A549 (cell line): ENCODE results near the gene PLOD2. TPM values are rescaled to one million over a fixed set of nuclear protein-coding genes. Genes with fewer than 3 reads are reported as not detected.

Experiments used
- ATAC-seq, 2 experiments: fragments of 200-7000 bp in 1 of 2; fragments of >200 bp in 1 of 2; cut with Nextera tagmentation in 1 of 2; cut with Tn5 transposase in 1 of 2; 3 replicates each; pipeline versions ENCODE4 v1.8.0 to v1.9.1; 2018 to 2020; ENCODE audit warnings: mild to moderate bottlenecking in 1 of 2, moderate library complexity in 1 of 2
- CTCF ChIA-PET: fragments of 300-600 bp; sonication (Branson Sonifier 250); formaldehyde crosslinking; extraction: SDS; loops from one replicate; lab custom pipeline; 2021; ENCODE audit warnings: antibody characterized with exemption, inconsistent platforms; lab: Yijun Ruan, JAX
- POLR2A ChIA-PET: fragments of 350-600 bp; formaldehyde crosslinking; extraction: SDS; loops from one replicate; lab custom pipeline; 2021; ENCODE audit warnings: antibody characterized with exemption, inconsistent platforms; lab: Yijun Ruan, JAX
- DNase-seq, 2 experiments: peaks; one replicate each; pipeline versions ENCODE4 v3.0.0 to v3.0.0-alpha.2; 2011 to 2016; ENCODE audit warnings: low read depth in 1 of 2, low spot score in 1 of 2
- FAIRE-seq: peaks from 2 replicates; lab custom pipeline; 2011; peaks lifted over from hg19 to GRCh38; lab: Jason Lieb, UNC
- H3K27ac ChIP-seq, 2 experiments: fragments of >200 bp; sonication (Bioruptor Twin); formaldehyde crosslinking; 3 replicates each; pipeline ENCODE4 v1.5.1; 2016 to 2017
- H3K4me1 ChIP-seq: fragments of >200 bp; sonication (Bioruptor Twin); formaldehyde crosslinking; 3 replicates; pipeline ENCODE4 v1.6.1; 2016
- H3K4me2 ChIP-seq: fragments of >200 bp; sonication (Bioruptor Twin); formaldehyde crosslinking; 3 replicates; pipeline ENCODE4 v1.6.1; 2016
- H3K4me3 ChIP-seq: fragments of >200 bp; sonication (Bioruptor Twin); formaldehyde crosslinking; 3 replicates; pipeline ENCODE4 v1.5.1; 2016
- H3K9me3 ChIP-seq: fragments of >200 bp; sonication (Bioruptor Twin); formaldehyde crosslinking; 3 replicates; pipeline ENCODE4 v1.6.1; 2016
- BCL3 ChIP-seq: fragments of >200 bp; sonication (Bioruptor Twin); formaldehyde crosslinking; IDR thresholded peaks from 3 replicates; pipeline ENCODE4 v1.6.1; 2016
- CEBPB ChIP-seq, 2 experiments: fragments of >200 bp in 1 of 2; sonication (Bioruptor Twin) in 1 of 2; formaldehyde crosslinking in 1 of 2; IDR thresholded peaks; 2 replicates each; pipeline ENCODE4 v1.6.1; 2012 to 2016
- ELK1 ChIP-seq: fragments of 150-350 bp; IDR thresholded peaks from 2 replicates; pipeline ENCODE4 v1.6.1; 2014; ENCODE audit warnings: low read depth, mild to moderate bottlenecking, low read length
- EP300 ChIP-seq, 2 experiments: fragments of >200 bp; sonication (Bioruptor Twin); formaldehyde crosslinking; IDR thresholded peaks; 2 replicates in 1 of 2; 3 replicates in 1 of 2; pipeline ENCODE4 v1.6.1; 2016 to 2017
- ESRRA ChIP-seq: fragments of 150-350 bp; IDR thresholded peaks from 2 replicates; pipeline ENCODE4 v1.6.1; 2014; ENCODE audit warnings: mild to moderate bottlenecking, low read length, borderline replicate concordance
- FOSL2 ChIP-seq, 2 experiments: fragments of 450-650 bp in 1 of 2; fragments of >200 bp in 1 of 2; sonication (Bioruptor Twin) in 1 of 2; formaldehyde crosslinking; IDR thresholded peaks; 2 replicates each; pipeline versions ENCODE4 v1.5.0 to v1.6.1; 2016 to 2020; ENCODE audit warnings: mild to moderate bottlenecking in 1 of 2, moderate library complexity in 1 of 2
- GATA3 ChIP-seq: IDR thresholded peaks from 2 replicates; pipeline ENCODE4 v1.6.1; 2012; ENCODE audit warnings: borderline replicate concordance
- HDAC2 ChIP-seq: fragments of 200-600 bp; sonication (generic); IDR thresholded peaks from 2 replicates; pipeline ENCODE4 v1.6.1; 2016
- HES2 ChIP-seq: fragments of >200 bp; sonication (Bioruptor Twin); formaldehyde crosslinking; IDR thresholded peaks from 2 replicates; pipeline ENCODE4 v1.6.1; 2016
- HEYL ChIP-seq: fragments of 250-450 bp; sonication (Bioruptor Pico); IDR thresholded peaks from 2 replicates; pipeline ENCODE4 v1.8.0; 2021; ENCODE audit warnings: mild to moderate bottlenecking, moderate library complexity
- JUN ChIP-seq, 2 experiments: fragments of >200 bp; sonication (Bioruptor Twin); formaldehyde crosslinking; IDR thresholded peaks; 2 replicates in 1 of 2; 3 replicates in 1 of 2; pipeline ENCODE4 v1.6.1; 2016 to 2017
- JUNB ChIP-seq: fragments of >200 bp; sonication (Bioruptor Twin); formaldehyde crosslinking; IDR thresholded peaks from 2 replicates; pipeline ENCODE4 v1.6.1; 2016
- PBX3 ChIP-seq: IDR thresholded peaks from 2 replicates; pipeline ENCODE4 v1.6.1; 2012
- POLR2A ChIP-seq: IDR thresholded peaks from 2 replicates; pipeline ENCODE4 v1.6.1; 2012; ENCODE audit warnings: mild to moderate bottlenecking, low read length
- POLR2AphosphoS2 ChIP-seq: conservative IDR thresholded peaks from 2 replicates; pipeline ENCODE4 v1.6.1; 2012; ENCODE audit warnings: low read length, improper control_type of control experiment, inconsistent platforms
- RAD21 ChIP-seq, 2 experiments: fragments of >200 bp in 1 of 2; sonication (Bioruptor Twin) in 1 of 2; formaldehyde crosslinking in 1 of 2; IDR thresholded peaks in 1 of 2; conservative IDR thresholded peaks in 1 of 2; 2 replicates in 1 of 2; 3 replicates in 1 of 2; pipeline ENCODE4 v1.6.1; 2012 to 2018; ENCODE audit warnings: inconsistent platforms in 1 of 2
- SMC3 ChIP-seq: fragments of >200 bp; sonication (Bioruptor Twin); formaldehyde crosslinking; IDR thresholded peaks from 3 replicates; pipeline ENCODE4 v1.6.1; 2018; ENCODE audit warnings: inconsistent platforms
- ZFP36 ChIP-seq: fragments of 450-650 bp; IDR thresholded peaks from 2 replicates; pipeline ENCODE4 v1.6.1; 2014; ENCODE audit warnings: borderline replicate concordance; ENCODE audit not compliant: partially characterized antibody
- WGBS: methylation state at CpG from one replicate; pipeline ENCODE4 v1.1.6; 2017; ENCODE audit errors: missing lambda C conversion rate; 5-methylcytosine and 5-hydroxymethylcytosine counted together
- polyA plus RNA-seq, 4 experiments: library from polyadenylated mRNA; depleted of rRNA in 3 of 4; stranded (reverse); fragments of >200 nt; fragmentation: RNase III in 1 of 4; extraction: RNeasy Plus Mini Kit Qiagen cat#74134 plus additional on column Dnase treatment in 1 of 4; gene quantifications; 2 replicates in 3 of 4; 3 replicates in 1 of 4; pipeline ENCODE4 v1.2.3, GENCODE V29; 2011 to 2017

PLOD2 gene
- polyA plus RNA-seq, 2 of the 4 experiments (the other 2 are of a cell fraction), result 159 to 174 TPM

GRCh38 chr3:146125951-146126350 lies 35.0 kb downstream of the PLOD2 start:
- POLR2A ChIA-PET, result interaction anchor here (0.7 to 2.5 kb wide), 3 partner anchors 35 to 41 kb away, joined by 3 to 16 read pairs (median 3); partner anchors contain the start of gene PLOD2
- H3K4me2 ChIP-seq, result peak overlapping the region; percentile 54
- peak; percentile 63 for FAIRE-seq

GRCh38 chr3:146124126-146124801 lies 36.7 kb downstream of the PLOD2 start:
- H3K4me1 ChIP-seq, result peaks cover 67% of the 10 kb centered on the region
- H3K4me3 ChIP-seq, result no peak overlapping the region
- peak; percentile 80 for FAIRE-seq
- peak overlapping the region in 1 of 2 experiments; percentile 75; a peak in 2 of 6 replicates for H3K27ac ChIP-seq
- H3K9me3 ChIP-seq, result peaks cover 6% of the 10 kb centered on the region; the same call in 1 of the 3 replicates
- WGBS, result 45% methylated on average over 6 of the region's 6 CpGs
- no peak for DNase-seq
- CTCF ChIA-PET, result no interaction called here
- TF ChIP-seq ESRRA (no peak), FOSL2 (IDR thresholded peaks at IDR 0.05) (no peak), FOSL2 (CRISPR knock-in tag; IDR thresholded peaks at IDR 0.05) (peak; percentile 31), POLR2AphosphoS2 (no peak), JUNB (peak; percentile 45; the same call in 1 of the 2 replicates), HEYL (CRISPR knock-in tag) (no peak), RAD21 (conservative IDR thresholded peaks at IDR 0.05 in 1 of 2, IDR thresholded peaks at IDR 0.05 in 1 of 2) (no peak)
- POLR2A ChIA-PET, result interaction anchor here (2.5 kb wide), 1 partner anchor 36 kb away, joined by 16 read pairs; the partner anchor contains the start of gene PLOD2
- peak overlapping the region; percentile 54 for H3K4me2 ChIP-seq
- ATAC-seq, result no peak

More at GRCh38 chr3:146125951-146126350, 35.0 kb downstream of the PLOD2 start:
- DNase-seq, result peak; percentile 43 to 75
- Histone ChIP-seq H3K4me1 (peaks cover 78% of the 10 kb centered on the region), H3K4me3 (peak overlapping the region; percentile 11; the same call in 1 of the 3 replicates), H3K9me3 (peaks cover 6% of the 10 kb centered on the region; the same call in 1 of the 3 replicates), H3K27ac (peak overlapping the region; percentile 23 to 75; a peak in 4 of 6 replicates)
- CTCF ChIA-PET, result interaction anchor here (1.2 kb wide), 1 partner anchor 31 kb away, joined by 3 read pairs; no protein-coding TSS in a partner anchor
- ATAC-seq, result peak; percentile 79 to 86
- TF ChIP-seq ESRRA, result no peak
- TF ChIP-seq CEBPB (IDR thresholded peaks at IDR 0.05), result peak; percentile 91
- TF ChIP-seq EP300 (IDR thresholded peaks at IDR 0.05), result peak; percentile 59 to 76; a peak in 2 of 5 replicates
- TF ChIP-seq FOSL2 (IDR thresholded peaks at IDR 0.05), result peak; percentile 82
- peak; percentile 87 for TF ChIP-seq FOSL2 (CRISPR knock-in tag; IDR thresholded peaks at IDR 0.05)
- no peak for TF ChIP-seq HEYL (CRISPR knock-in tag)
- TF ChIP-seq PBX3, result 0 out of 2 replicates have a peak, but pooled peaks have one; percentile 14
- TF ChIP-seq SMC3, result 0 out of 3 replicates have a peak, but pooled peaks have one; percentile 9
- peak; percentile 92 for TF ChIP-seq JUNB
- TF ChIP-seq POLR2AphosphoS2, result no peak
- peak; percentile 47; the same call in 1 of the 2 replicates for TF ChIP-seq GATA3
- TF ChIP-seq ZFP36, result no peak
- TF ChIP-seq POLR2A, result no peak
- TF ChIP-seq ELK1, result no peak
- TF ChIP-seq HES2, result peak; percentile 89
- peak; percentile 29 to 68; a peak in 2 of 5 replicates for TF ChIP-seq JUN (IDR thresholded peaks at IDR 0.05)
- no peak for TF ChIP-seq HDAC2
- peak; percentile 62; the same call in 1 of the 3 replicates for TF ChIP-seq BCL3
- TF ChIP-seq, all 56 proteins: peak for 10
